K562 (cell line): ENCODE measurements around the gene CD93.

Experiments
- EP300 ChIP-seq: IDR thresholded peaks from 2 replicates; pipeline ENCODE4 v1.6.1; 2012; ENCODE audit warnings: low read length, improper control_type of control experiment
- MAX ChIP-seq: sonication (generic); formaldehyde crosslinking; IDR thresholded peaks from 2 replicates; pipeline ENCODE4 v1.9.0; 2022; ENCODE audit warnings: mild to moderate bottlenecking, missing genetic modification reagents

GRCh38 chr20:23085436-23086055 lies 578 bp downstream of the CD93 start:
- no peak for TF ChIP-seq EP300
- TF ChIP-seq MAX (CRISPR knock-in tag) = no peak
